Measurements from ENCODE around the gene CADM3. TPM values are rescaled to one million over a fixed set of nuclear protein-coding genes. Genes with fewer than 3 reads are reported as not detected.
A peak's percentile ranks its signal among the peaks of the same experiment; 100 is the strongest.

The CADM3 gene
- total RNA-seq, 1 donor from 2014 or later: 10.0 TPM

GRCh38 chr1:159152031-159152430 is 19.4 kb upstream of the CADM3 start:
- Mint-ChIP-seq H3K4me1 (no peaks in the 10 kb centered on the region), H3K36me3 (ENCODE audit: low read depth) (peaks cover 17% of the 10 kb centered on the region), H3K4me3 (no peak overlapping the region), H3K9me3 (no peaks in the 10 kb centered on the region), H3K27me3 (ENCODE audit: low read depth) (no peaks in the 10 kb centered on the region), H3K27ac (ENCODE audit: unreplicated experiment) (no peak overlapping the region)
- DNase-seq (ENCODE audit: low read depth, low spot score): no peak
- TF ChIP-seq CTCF (conservative IDR thresholded peaks at IDR 0.05): no peak

GRCh38 chr1:159161001-159161718 is 10.3 kb upstream of the CADM3 start:
- H3K27me3 Mint-ChIP-seq (ENCODE audit: low read depth): peaks cover 2% of the 10 kb centered on the region
- H3K4me1 Mint-ChIP-seq: peaks cover 8% of the 10 kb centered on the region
- no peak overlapping the region for H3K27ac Mint-ChIP-seq (ENCODE audit: unreplicated experiment)
- no peaks in the 10 kb centered on the region for H3K9me3 Mint-ChIP-seq
- H3K36me3 Mint-ChIP-seq (ENCODE audit: low read depth): peaks cover 10% of the 10 kb centered on the region
- no peak overlapping the region for H3K4me3 Mint-ChIP-seq
- TF ChIP-seq CTCF (conservative IDR thresholded peaks at IDR 0.05): peak; percentile 94
- DNase-seq (ENCODE audit: low read depth, low spot score): peak; percentile 74

- Mint-ChIP-seq H3K9me3 (no peaks in the 10 kb centered on the region), H3K27ac (ENCODE audit: unreplicated experiment) (no peak overlapping the region), H3K27me3 (ENCODE audit: low read depth) (peaks cover 2% of the 10 kb centered on the region), H3K4me3 (no peak overlapping the region), H3K4me1 (peaks cover 8% of the 10 kb centered on the region), H3K36me3 (ENCODE audit: low read depth) (peaks cover 7% of the 10 kb centered on the region)
- no peak for TF ChIP-seq CTCF (conservative IDR thresholded peaks at IDR 0.05)
- no peak for DNase-seq (ENCODE audit: low read depth, low spot score)
Measured at GRCh38 chr1:159161719-159162026, 9.7 kb upstream of the CADM3 start.

- Mint-ChIP-seq H3K27me3 (ENCODE audit: low read depth) (peaks cover 4% of the 10 kb centered on the region), H3K27ac (ENCODE audit: unreplicated experiment) (no peak overlapping the region), H3K4me3 (no peak overlapping the region), H3K4me1 (peaks cover 8% of the 10 kb centered on the region), H3K9me3 (no peaks in the 10 kb centered on the region), H3K36me3 (ENCODE audit: low read depth) (peaks cover 2% of the 10 kb centered on the region)
- DNase-seq (ENCODE audit: low read depth, low spot score): no peak
- no peak for TF ChIP-seq CTCF (conservative IDR thresholded peaks at IDR 0.05)
Measured at GRCh38 chr1:159162516-159163265, 8.7 kb upstream of the CADM3 start.

- Mint-ChIP-seq H3K4me1 (peaks cover 8% of the 10 kb centered on the region), H3K9me3 (no peaks in the 10 kb centered on the region), H3K36me3 (ENCODE audit: low read depth) (no peaks in the 10 kb centered on the region), H3K4me3 (no peak overlapping the region), H3K27ac (ENCODE audit: unreplicated experiment) (no peak overlapping the region), H3K27me3 (ENCODE audit: low read depth) (peaks cover 12% of the 10 kb centered on the region)
- TF ChIP-seq CTCF (conservative IDR thresholded peaks at IDR 0.05): no peak
- DNase-seq (ENCODE audit: low read depth, low spot score): no peak
Measured at GRCh38 chr1:159163614-159164228, 7.7 kb upstream of the CADM3 start.
